WTC11 (cell line): ENCODE data around the gene TAS2R46. TPM values are rescaled to one million over a fixed set of nuclear protein-coding genes. Genes with fewer than 3 reads are reported as not detected.

Experiments
- ATAC-seq: fragments of 200-7000 bp; cut with Tn5 transposase; 2 replicates; pipeline ENCODE4 v1.10.0; 2021; ENCODE audit warnings: mild to moderate bottlenecking, moderate library complexity
- CTCF ChIA-PET: fragments of 300-600 bp; sonication (Branson Sonifier 250); formaldehyde crosslinking; loops from one replicate; lab custom pipeline; 2021; ENCODE audit warnings: antibody characterized with exemption; lab: Charles Lee
- POLR2A ChIA-PET: fragments of 350-600 bp; sonication (Branson Sonifier 250); formaldehyde crosslinking; loops from one replicate; lab custom pipeline; 2021; ENCODE audit warnings: antibody characterized with exemption; lab: Charles Lee
- DNase-seq: peaks from one replicate; pipeline ENCODE4 v3.0.0; 2021; ENCODE audit warnings: low spot score
- H3K27ac Mint-ChIP-seq: 2 replicates; pipeline ENCODE4 v1.8.0; 2021; ENCODE audit warnings: mixed read lengths
- H3K27me3 Mint-ChIP-seq: 2 replicates; pipeline ENCODE4 v1.8.0; 2021; ENCODE audit warnings: low read depth, mild to moderate bottlenecking, moderate library complexity, mixed read lengths
- H3K36me3 Mint-ChIP-seq: 2 replicates; pipeline ENCODE4 v1.8.0; 2021; ENCODE audit warnings: mixed read lengths
- H3K4me1 Mint-ChIP-seq: 2 replicates; pipeline ENCODE4 v1.8.0; 2022; ENCODE audit warnings: mixed read lengths
- H3K4me3 Mint-ChIP-seq: 2 replicates; pipeline ENCODE4 v1.8.0; 2021; ENCODE audit warnings: mild to moderate bottlenecking, moderate library complexity, mixed read lengths
- H3K9me3 Mint-ChIP-seq: 2 replicates; pipeline ENCODE4 v1.8.0; 2021; ENCODE audit warnings: mixed read lengths
- ARID4B ChIP-seq: sonication (generic); formaldehyde crosslinking; IDR thresholded peaks from 2 replicates; pipeline ENCODE4 v1.8.0; 2023; ENCODE audit warnings: missing genetic modification reagents, mild to moderate bottlenecking, borderline replicate concordance
- ATF2 ChIP-seq: sonication (generic); formaldehyde crosslinking; IDR thresholded peaks from 2 replicates; pipeline ENCODE4 v1.8.1; 2022; ENCODE audit warnings: low read depth, missing genetic modification reagents, borderline replicate concordance
- CBFB ChIP-seq: sonication (generic); formaldehyde crosslinking; IDR thresholded peaks from 2 replicates; pipeline ENCODE4 v1.8.1; 2022; ENCODE audit warnings: mild to moderate bottlenecking, low read depth, missing genetic modification reagents
- CDX4 ChIP-seq: fragments of 250-450 bp; sonication (Bioruptor Pico); IDR thresholded peaks from 2 replicates; pipeline ENCODE4 v1.9.0; 2021; ENCODE audit warnings: moderate library complexity, mild to moderate bottlenecking, inconsistent platforms, borderline replicate concordance
- CREB1 ChIP-seq: sonication (generic); formaldehyde crosslinking; IDR thresholded peaks from 2 replicates; pipeline ENCODE4 v1.8.0; 2023; ENCODE audit warnings: mild to moderate bottlenecking, missing genetic modification reagents
- ERG ChIP-seq: fragments of 250-450 bp; sonication (Bioruptor Pico); IDR thresholded peaks from 2 replicates; pipeline ENCODE4 v1.8.0; 2021; ENCODE audit warnings: mild to moderate bottlenecking
- FOXP1 ChIP-seq: sonication (generic); formaldehyde crosslinking; IDR thresholded peaks from 2 replicates; pipeline ENCODE4 v1.8.0; 2022; ENCODE audit warnings: missing genetic modification reagents, mild to moderate bottlenecking, moderate library complexity, borderline replicate concordance
- HMGXB4 ChIP-seq: sonication (generic); formaldehyde crosslinking; IDR thresholded peaks from 2 replicates; pipeline ENCODE4 v1.8.1; 2023; ENCODE audit warnings: mild to moderate bottlenecking, moderate library complexity, missing genetic modification reagents
- MXD4 ChIP-seq: fragments of 250-450 bp; sonication (Bioruptor Pico); IDR thresholded peaks from 2 replicates; pipeline ENCODE4 v1.8.0; 2021; ENCODE audit warnings: mild to moderate bottlenecking, moderate library complexity, borderline replicate concordance
- MYBL2 ChIP-seq: sonication (generic); formaldehyde crosslinking; IDR thresholded peaks from 2 replicates; pipeline ENCODE4 v1.8.1; 2023; ENCODE audit warnings: mild to moderate bottlenecking, moderate library complexity, missing genetic modification reagents
- NFATC4 ChIP-seq: fragments of 250-450 bp; sonication (Bioruptor Pico); IDR thresholded peaks from 2 replicates; pipeline ENCODE4 v1.9.0; 2021; ENCODE audit warnings: mild to moderate bottlenecking
- NFE2L1 ChIP-seq: sonication (generic); formaldehyde crosslinking; IDR thresholded peaks from 2 replicates; pipeline ENCODE4 v1.8.1; 2023; ENCODE audit warnings: missing genetic modification reagents
- NR1H2 ChIP-seq: sonication (generic); formaldehyde crosslinking; IDR thresholded peaks from 2 replicates; pipeline ENCODE4 v1.9.0; 2021; ENCODE audit warnings: mild to moderate bottlenecking, moderate library complexity, missing genetic modification reagents
- OVOL2 ChIP-seq: fragments of 250-450 bp; sonication (Bioruptor Pico); IDR thresholded peaks from 2 replicates; pipeline ENCODE4 v1.9.0; 2021; ENCODE audit warnings: mild to moderate bottlenecking, borderline replicate concordance
- PRDM15 ChIP-seq: sonication (generic); formaldehyde crosslinking; IDR thresholded peaks from 2 replicates; pipeline ENCODE4 v1.8.0; 2022; ENCODE audit warnings: missing genetic modification reagents
- PRRX2 ChIP-seq: fragments of 250-450 bp; sonication (Bioruptor Pico); IDR thresholded peaks from 2 replicates; pipeline ENCODE4 v1.8.0; 2021; ENCODE audit warnings: mild to moderate bottlenecking
- SMAD3 ChIP-seq: sonication (generic); formaldehyde crosslinking; IDR thresholded peaks from 2 replicates; pipeline ENCODE4 v1.8.0; 2022; ENCODE audit warnings: missing genetic modification reagents, mild to moderate bottlenecking, borderline replicate concordance
- SMAD4 ChIP-seq: sonication (generic); formaldehyde crosslinking; IDR thresholded peaks from 2 replicates; pipeline ENCODE4 v1.8.0; 2022; ENCODE audit warnings: mild to moderate bottlenecking, missing genetic modification reagents
- TEAD1 ChIP-seq: sonication (generic); formaldehyde crosslinking; IDR thresholded peaks from 2 replicates; pipeline ENCODE4 v1.8.0; 2022; ENCODE audit warnings: mild to moderate bottlenecking, missing genetic modification reagents
- ZNF423 ChIP-seq: fragments of 250-450 bp; sonication (Bioruptor Pico); IDR thresholded peaks from 2 replicates; pipeline ENCODE4 v2.1.2; 2022; ENCODE audit warnings: mild to moderate bottlenecking, moderate library complexity
- ZNF671 ChIP-seq: fragments of 250-450 bp; sonication (Bioruptor Pico); IDR thresholded peaks from 2 replicates; pipeline ENCODE4 v1.8.0; 2021; ENCODE audit warnings: mild to moderate bottlenecking
- total RNA-seq: library from RNA; stranded (reverse); gene quantifications from 3 replicates; pipeline ENCODE4 v1.2.3, GENCODE V29; 2021

TAS2R46 gene
- total RNA-seq, 1 experiment from 2014 or later = 0.44 TPM

- H3K36me3 Mint-ChIP-seq = peaks cover 12% of the 10 kb centered on the region
- TF ChIP-seq SMAD3 (CRISPR knock-in tag) (no peak), ZNF423 (CRISPR knock-in tag) (no peak), PRRX2 (CRISPR knock-in tag) (no peak), OVOL2 (CRISPR knock-in tag) (no peak), NFE2L1 (CRISPR knock-in tag) (no peak), MXD4 (CRISPR knock-in tag) (no peak), TEAD1 (CRISPR knock-in tag) (no peak), ARID4B (CRISPR knock-in tag) (no peak), MYBL2 (CRISPR knock-in tag) (no peak), CBFB (CRISPR knock-in tag) (no peak), HMGXB4 (CRISPR knock-in tag) (no peak)
- TF ChIP-seq, all 79 proteins: peak for 0
- DNase-seq = no peak
- ChIA-PET POLR2A (no interaction called here), CTCF (no interaction called here)
- Mint-ChIP-seq H3K4me1 (no peaks in the 10 kb centered on the region), H3K9me3 (peaks cover 10% of the 10 kb centered on the region), H3K27me3 (no peaks in the 10 kb centered on the region), H3K4me3 (no peak within 1 kb of the TSS), H3K27ac (no peak within 1 kb of the TSS)
- ATAC-seq = no peak
These were observed 39.6 kb downstream of the TAS2R46 start, which contains the start of gene TAS2R19 for GRCh38 chr12:11022520-11022919. TSS of gene TAS2R19 (minus strand) at chr12:11022620. CDS start at chr12:11022571, 49 bp downstream.

- POLR2A ChIA-PET = no interaction called here
- peaks cover 8% of the 10 kb centered on the region for H3K4me1 Mint-ChIP-seq
- DNase-seq = no peak
- H3K9me3 Mint-ChIP-seq = no peaks in the 10 kb centered on the region
- CTCF ChIA-PET = interaction anchor here (1.5 kb wide), 1 partner anchor 9 kb away, joined by 4 read pairs; no protein-coding TSS in a partner anchor
- H3K36me3 Mint-ChIP-seq = no peaks in the 10 kb centered on the region; the same call in 1 of the 2 replicates
- no peaks in the 10 kb centered on the region for H3K27me3 Mint-ChIP-seq
- no peak for ATAC-seq
- no peak overlapping the region for H3K27ac Mint-ChIP-seq
- H3K4me3 Mint-ChIP-seq = no peak overlapping the region
- TF ChIP-seq FOXP1 (no peak), PRDM15 (CRISPR knock-in tag) (no peak), CREB1 (CRISPR knock-in tag) (no peak), CDX4 (no peak), NR1H2 (no peak), ZNF671 (no peak), SMAD4 (no peak), NFATC4 (CRISPR knock-in tag) (no peak), ERG (CRISPR knock-in tag) (no peak), SMAD3 (CRISPR knock-in tag) (no peak), ATF2 (CRISPR knock-in tag) (no peak)
These were observed 45.2 kb downstream of the TAS2R46 start for GRCh38 chr12:11016937-11017336.
